Endothelial cell of umbilical vein (primary cell): Measurements from ENCODE around the gene KATNAL2. TPM values are rescaled to one million over a fixed set of nuclear protein-coding genes. Genes with fewer than 3 reads are reported as not detected.

ENCODE experiments used
- BruUV-seq: library from RNA; stranded (reverse); fragments of 400-500 nt; replicated peaks from 2 replicates; lab custom pipeline; 2021; lab: Mats Ljungman, UMichigan
- CTCF ChIA-PET: fragments of 300-600, 350-600 bp; sonication (Branson Sonifier 250); formaldehyde crosslinking; loops from one replicate; lab custom pipeline; 2021; ENCODE audit warnings: antibody characterized with exemption, inconsistent platforms; lab: Charles Lee
- POLR2A ChIA-PET: fragments of 300-600, 350-600 bp; sonication (Branson Sonifier 250); formaldehyde crosslinking; loops from one replicate; lab custom pipeline; 2021; ENCODE audit warnings: antibody characterized with exemption, inconsistent platforms; lab: Charles Lee
- DNase-seq: peaks from one replicate; pipeline ENCODE4 v3.0.0-alpha.2; 2011; ENCODE audit warnings: low read depth, low spot score
- FAIRE-seq: peaks from 2 replicates; lab custom pipeline; 2011; peaks lifted over from hg19 to GRCh38; lab: Jason Lieb, UNC
- H2AFZ ChIP-seq: 2 replicates; pipeline ENCODE4 v1.6.0; 2012; ENCODE audit warnings: low read depth, low read length, control low read depth, inconsistent platforms
- H3K27ac ChIP-seq: 2 replicates; pipeline ENCODE4 v1.5.1; 2011; ENCODE audit warnings: low read depth, mild to moderate bottlenecking, control low read depth, low read length, moderate library complexity; ENCODE audit not compliant: insufficient read depth
- H3K27me3 ChIP-seq, 2 experiments: 2 replicates each; pipeline versions ENCODE4 v1.6.0 to v1.6.1; 2011; ENCODE audit warnings: low read length in 2 of 2, mixed read lengths in 1 of 2; ENCODE audit not compliant: control insufficient read depth in 2 of 2, insufficient read depth in 2 of 2
- H3K36me3 ChIP-seq, 2 experiments: 2 replicates in 1 of 2; 3 replicates in 1 of 2; pipeline ENCODE4 v1.5.1; 2011; ENCODE audit warnings: low read length in 2 of 2, mild to moderate bottlenecking in 1 of 2, moderate library complexity in 1 of 2; ENCODE audit not compliant: control insufficient read depth in 2 of 2, insufficient read depth in 2 of 2; ENCODE audit errors: extremely low read depth in 1 of 2
- H3K4me1 ChIP-seq: 3 replicates; pipeline ENCODE4 v1.5.1; 2011; ENCODE audit warnings: mild to moderate bottlenecking, low read length; ENCODE audit not compliant: control insufficient read depth, insufficient read depth; ENCODE audit errors: extremely low read depth
- H3K4me2 ChIP-seq: 2 replicates; pipeline ENCODE4 v1.6.1; 2011; ENCODE audit warnings: low read length, control low read depth, mixed read lengths; ENCODE audit not compliant: insufficient read depth
- H3K4me3 ChIP-seq, 3 experiments: fragments of 200-600 bp in 1 of 3; sonication (generic), shearing (Covaris generic) in 1 of 3; replicated peaks in 1 of 3; 2 replicates each; pipeline ENCODE4 v1.5.1; 2011 to 2016; ENCODE audit warnings: control low read depth in 3 of 3, low read length in 3 of 3, mild to moderate bottlenecking in 2 of 3, inconsistent platforms in 1 of 3, low read depth in 1 of 3, moderate library complexity in 1 of 3; ENCODE audit not compliant: insufficient read depth in 1 of 3
- H3K79me2 ChIP-seq: 2 replicates; pipeline ENCODE4 v1.6.0; 2012; ENCODE audit warnings: low read length, inconsistent platforms; ENCODE audit not compliant: control insufficient read depth, insufficient read depth
- H3K9ac ChIP-seq: replicated peaks from 2 replicates; pipeline ENCODE3; 2011; ENCODE audit warnings: low read length, control low read depth; ENCODE audit not compliant: insufficient read depth; ENCODE audit errors: extremely low read depth
- H3K9me1 ChIP-seq: replicated peaks from 3 replicates; pipeline ENCODE4 v1.6.0; 2011; ENCODE audit warnings: mild to moderate bottlenecking, low read length; ENCODE audit not compliant: control insufficient read depth, insufficient read depth; ENCODE audit errors: extremely low read depth
- H3K9me3 ChIP-seq: replicated peaks from 2 replicates; pipeline ENCODE4 v1.5.1; 2012; ENCODE audit warnings: low read length, inconsistent platforms; ENCODE audit not compliant: control insufficient read depth, insufficient read depth
- H4K20me1 ChIP-seq: replicated peaks from 2 replicates; pipeline ENCODE3; 2011; ENCODE audit warnings: mild to moderate bottlenecking, low read length; ENCODE audit not compliant: control insufficient read depth, insufficient read depth; ENCODE audit errors: extremely low read depth
- CTCF ChIP-seq, 2 donors: IDR thresholded peaks; 1 replicate in 1 of 2; 2 replicates in 1 of 2; pipeline ENCODE4 v1.5.1; 2011; ENCODE audit warnings: low read length in 2 of 2, mild to moderate bottlenecking in 2 of 2, moderate library complexity in 2 of 2, control low read depth in 1 of 2, inconsistent platforms in 1 of 2, low read depth in 1 of 2; ENCODE audit not compliant: insufficient read depth in 1 of 2; ENCODE audit errors: extremely low read depth in 1 of 2
- EZH2 ChIP-seq: IDR thresholded peaks from 2 replicates; pipeline ENCODE4 v1.6.1; 2012; ENCODE audit warnings: borderline replicate concordance, low read depth, mild to moderate bottlenecking, moderate library complexity, low read length, inconsistent platforms; ENCODE audit not compliant: severe bottlenecking
- FOS ChIP-seq: IDR thresholded peaks from 2 replicates; pipeline ENCODE4 v1.6.1; 2011; ENCODE audit warnings: mild to moderate bottlenecking, low read length, moderate library complexity, borderline replicate concordance; ENCODE audit not compliant: insufficient read depth
- GATA2 ChIP-seq: IDR thresholded peaks from 2 replicates; pipeline ENCODE4 v1.7.0; 2011; ENCODE audit warnings: low read depth, mild to moderate bottlenecking, moderate library complexity, mixed read lengths, low read length; ENCODE audit not compliant: insufficient read length, insufficient read depth
- JUN ChIP-seq: IDR thresholded peaks from 2 replicates; pipeline ENCODE4 v1.6.1; 2011; ENCODE audit warnings: borderline replicate concordance, low read depth; ENCODE audit not compliant: insufficient read length, insufficient read depth
- MAX ChIP-seq: IDR thresholded peaks from 2 replicates; pipeline ENCODE4 v1.6.1; 2011; ENCODE audit not compliant: insufficient read depth, insufficient read length
- MYC ChIP-seq: IDR thresholded peaks from one replicate; pipeline ENCODE4 v1.6.1; 2011; ENCODE audit warnings: mild to moderate bottlenecking, low read depth, low read length
- POLR2A ChIP-seq: IDR thresholded peaks from 2 replicates; pipeline ENCODE4 v1.6.1; 2012; ENCODE audit warnings: low read depth, mild to moderate bottlenecking, control low read depth, low read length
- POLR2AphosphoS5 ChIP-seq: IDR thresholded peaks from 2 replicates; pipeline ENCODE4 v1.6.1; 2012; ENCODE audit warnings: low read depth, mild to moderate bottlenecking, control low read depth, low read length, moderate library complexity; ENCODE audit not compliant: insufficient read depth
- dilution Hi-C: fragments of 300-500 bp; cut with MboI; formaldehyde crosslinking; loops from one replicate; pipeline ENCODE4 v1.15.0; 2019; ENCODE audit warnings: low sequenced_read_pairs; ENCODE audit not compliant: extremely low pct_ligation_motif_present
- intact Hi-C: fragments of 100-400 bp; cut with micrococcal nuclease; formaldehyde crosslinking; loops from one replicate; pipeline ENCODE4 v1.10.0; 2022
- polyA plus RNA-seq, 4 experiments: library from polyadenylated mRNA; depleted of rRNA in 3 of 4; stranded (reverse) in 3 of 4; unstranded in 1 of 4; fragments of >200 nt; gene quantifications; 2 replicates each; pipeline versions ENCODE4 v1.2.1 to v1.2.3, GENCODE V29; 2011 to 2012; ENCODE audit warnings: missing spikeins in 1 of 4
- total RNA-seq: library from RNA; stranded (reverse); gene quantifications from 2 replicates; pipeline ENCODE4 v1.2.3, GENCODE V29; 2021

KATNAL2 gene
- total and polyA plus RNA-seq, 2 donors (not counting 3 experiments of a cell fraction or from before 2014, with no cell fraction given) = 0.51 to 1.3 TPM

- CTCF ChIA-PET = no interaction called here
- POLR2A ChIA-PET = no interaction called here
- Histone ChIP-seq H3K9ac (no peak overlapping the region), H3K27ac (no peak overlapping the region), H3K36me3 (peaks cover 0 to 2% of the 10 kb centered on the region in 2 experiments), H3K27me3 (no peaks in the 10 kb centered on the region), H3K4me1 (no peaks in the 10 kb centered on the region), H3K4me2 (no peak overlapping the region), H4K20me1 (no peaks in the 10 kb centered on the region), H3K79me2 (no peaks in the 10 kb centered on the region), H3K9me3 (no peaks in the 10 kb centered on the region), H3K4me3 (no peak overlapping the region), H2AFZ (no peak overlapping the region), H3K9me1 (no peaks in the 10 kb centered on the region)
- FAIRE-seq = no peak
- DNase-seq = no peak
- no TSS peak for BruUV-seq
- dilution Hi-C loops = no loop called here
- TF ChIP-seq EZH2 = no peak
- no peak for TF ChIP-seq POLR2AphosphoS5
- no peak for TF ChIP-seq MAX
- no peak for TF ChIP-seq FOS
- no peak for TF ChIP-seq CTCF (IDR thresholded peaks at IDR 0.05; ENCODE audit: extremely low read depth in 1 of 2, insufficient read depth in 1 of 2, low read depth in 1 of 2, low read length in 2 of 2)
- no peak for TF ChIP-seq GATA2
- no peak for TF ChIP-seq JUN
- TF ChIP-seq POLR2A = no peak
- TF ChIP-seq MYC = no peak
- intact Hi-C loops = no loop called here
These were observed 201.6 kb downstream of the KATNAL2 start for GRCh38 chr18:47118981-47119380.
